Fibroblast of the conjunctiva (primary cell): ENCODE results near the gene MC2R.

Source experiments
- DNase-seq: peaks from one replicate; pipeline ENCODE4 v3.0.0-alpha.2; 2010; ENCODE audit warnings: low read depth

The MC2R gene

DNA sequence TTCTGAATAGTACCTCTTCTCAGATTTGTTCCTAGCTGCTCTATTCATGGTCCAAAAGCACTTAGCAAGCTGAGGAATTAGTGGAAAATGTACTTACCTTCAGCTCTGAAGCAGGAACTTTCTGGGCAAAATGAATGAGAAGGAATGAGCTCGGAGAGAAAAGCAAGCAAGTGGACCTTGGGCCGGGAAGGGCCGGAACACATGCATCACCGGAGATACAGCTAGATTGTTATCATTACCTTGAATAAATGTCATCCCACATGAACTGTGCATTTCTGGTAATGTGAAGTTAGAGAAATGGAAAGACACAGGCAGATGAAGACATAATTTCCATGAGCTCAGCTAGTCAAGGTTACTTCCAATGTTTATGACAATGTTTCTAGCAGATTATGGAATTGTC, at the start of gene MC2R:
MC2R (minus strand) TSS at position 146 of the 400 bp plus-strand sequence. CDS start 30,018 bp downstream, outside the sequence.
- DNase-seq, result no peak

DNA sequence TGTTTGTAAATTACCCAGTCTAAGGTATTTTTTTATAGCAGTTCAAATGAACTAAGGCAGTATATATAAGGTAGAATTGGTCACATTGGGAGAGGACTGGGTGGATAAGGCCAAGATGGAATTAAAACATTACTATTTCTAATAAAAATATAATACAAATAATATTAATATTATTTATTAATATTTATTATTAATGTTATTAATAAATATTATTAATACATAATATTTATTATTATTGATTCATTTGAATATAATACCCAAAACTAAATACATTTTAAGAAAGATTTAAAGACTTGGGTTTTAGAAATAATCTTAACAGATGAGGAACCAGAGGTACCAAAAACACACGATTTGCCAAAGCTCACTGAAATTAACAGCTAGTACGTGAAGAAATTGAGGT, 30.5 kb upstream of the MC2R start:
- no peak for DNase-seq

DNA sequence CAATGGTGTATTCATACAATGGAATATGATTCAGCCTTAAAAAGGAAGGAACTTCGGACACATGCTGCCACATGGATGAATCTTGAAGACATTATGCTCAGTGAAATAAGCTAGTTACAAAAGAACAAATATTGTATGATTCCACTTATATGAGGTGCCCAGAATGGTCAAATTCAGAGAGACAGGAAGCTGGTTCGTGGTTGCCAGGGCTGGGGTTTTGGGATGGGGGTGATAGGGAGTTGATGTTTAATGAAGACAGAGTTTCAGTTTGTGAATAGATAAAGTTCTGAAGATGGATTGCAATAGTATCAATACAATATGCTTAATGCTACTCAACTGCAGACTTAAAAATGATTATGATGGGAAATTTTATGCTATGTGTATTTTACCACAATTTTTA, 28.0 kb upstream of the MC2R start:
- DNase-seq, result no peak

DNA sequence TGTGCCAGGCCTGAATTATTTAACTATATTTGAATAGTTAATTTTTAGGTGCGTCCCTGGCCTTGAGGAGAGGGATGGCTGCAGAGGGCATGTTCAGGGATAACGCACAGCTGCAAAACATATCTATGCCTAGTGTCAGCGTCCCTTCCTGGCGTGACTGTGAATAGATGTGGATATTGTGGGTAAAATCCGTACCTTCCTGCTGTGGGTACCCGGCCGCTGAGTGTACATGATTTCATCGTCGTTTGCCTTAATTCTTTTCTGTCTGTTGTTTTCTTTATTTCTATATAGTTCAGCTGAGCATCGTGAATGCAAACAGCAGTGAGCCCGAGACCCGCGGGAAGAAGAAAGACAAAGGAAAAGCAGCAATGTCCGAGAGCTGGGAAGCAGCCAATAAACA, 25.0 kb upstream of the MC2R start:
- no peak for DNase-seq

DNA sequence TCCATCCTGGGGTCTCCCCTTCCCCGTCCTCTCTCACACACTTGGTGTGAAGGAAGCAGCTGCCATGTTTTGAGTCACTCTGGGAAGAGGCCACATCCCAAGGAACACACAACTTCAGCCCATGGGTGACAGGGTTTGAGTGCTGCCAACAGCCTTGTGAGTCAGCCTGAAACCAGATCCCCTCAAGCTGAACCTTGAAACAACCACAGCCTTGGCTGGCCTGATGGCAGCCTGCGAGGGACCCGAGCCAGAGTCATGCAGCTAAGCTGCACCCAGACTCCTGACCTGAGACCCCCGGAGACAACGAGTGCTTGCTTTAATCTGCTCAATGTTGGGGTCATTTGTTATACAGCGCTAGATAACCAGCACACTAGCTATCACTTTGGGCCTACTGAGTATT, 19.3 kb upstream of the MC2R start:
- no peak for DNase-seq

DNA sequence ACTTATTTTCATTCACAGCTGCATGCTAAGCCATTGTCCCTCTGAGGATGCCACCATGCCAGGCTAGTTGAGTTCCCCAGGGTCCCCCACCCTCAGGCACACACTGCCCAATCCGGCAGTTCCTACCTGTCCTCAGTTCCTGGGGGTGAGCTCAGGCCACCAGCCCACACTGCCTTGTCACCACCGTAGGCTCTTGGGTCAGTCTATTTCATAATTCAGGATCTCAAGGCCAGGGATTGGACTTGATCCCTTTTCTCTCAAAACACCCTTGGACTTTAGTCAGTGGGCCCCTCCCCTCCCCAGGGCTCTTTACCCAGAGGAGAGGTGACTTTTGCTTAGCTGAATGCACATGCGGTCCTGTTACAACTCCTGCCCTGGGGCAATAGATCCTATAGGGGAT, 18.7 kb upstream of the MC2R start:
- DNase-seq, result no peak

DNA sequence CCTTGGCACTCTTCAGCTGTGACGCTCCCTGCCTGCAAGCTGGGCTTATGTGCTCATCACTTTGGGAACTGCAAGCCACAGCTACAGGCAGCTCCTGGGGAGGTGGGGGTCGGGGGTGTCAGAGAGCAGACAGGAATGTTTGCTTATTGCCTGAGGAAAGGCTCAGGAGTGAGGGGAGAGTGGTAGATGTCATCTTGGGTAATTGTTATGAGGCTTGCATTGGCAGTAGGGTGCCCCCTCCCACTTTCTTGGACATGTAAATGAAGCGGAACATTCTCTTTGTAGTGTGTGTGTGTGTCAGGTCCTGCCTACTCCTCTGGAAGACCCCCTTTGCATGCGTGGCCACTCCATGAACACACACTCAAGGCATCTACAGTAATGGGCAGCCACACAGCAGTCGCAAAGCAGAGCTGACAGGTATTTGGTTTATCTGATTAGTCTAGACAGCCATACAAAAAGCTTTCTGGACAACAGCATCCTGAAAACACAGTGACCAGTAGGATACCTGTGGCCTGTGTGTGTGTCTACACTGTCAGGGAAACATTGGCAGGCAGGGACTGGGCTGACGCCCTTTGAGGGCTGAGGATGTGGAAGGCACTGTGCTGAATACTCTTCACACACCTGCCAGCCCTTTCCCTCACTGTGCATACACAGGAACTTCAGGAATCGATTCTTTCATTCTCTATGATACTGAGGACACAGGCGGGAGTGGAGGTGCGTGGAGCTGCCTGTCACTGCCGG, 17.1 kb upstream of the MC2R start:
- no peak for DNase-seq

DNA sequence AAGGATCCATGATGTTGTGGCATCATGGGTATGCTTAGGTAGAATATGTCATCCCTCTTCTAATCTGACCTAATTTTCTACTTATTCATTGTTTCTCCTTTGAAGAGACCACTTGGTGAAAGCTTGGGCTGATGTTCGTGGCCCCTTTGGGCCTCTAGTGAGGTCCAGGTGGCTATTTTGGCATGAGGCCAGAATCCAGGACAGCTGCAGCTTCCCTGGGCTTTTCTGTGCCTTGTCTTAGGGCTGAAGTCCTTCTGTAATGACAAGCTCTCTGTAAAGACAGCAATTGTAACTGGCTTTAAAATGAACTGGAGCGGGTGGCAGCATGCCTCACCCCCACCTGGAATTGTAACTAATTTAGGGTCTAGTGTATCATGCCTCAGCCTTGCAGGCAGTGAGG, 15.6 kb upstream of the MC2R start:
- no peak for DNase-seq

DNA sequence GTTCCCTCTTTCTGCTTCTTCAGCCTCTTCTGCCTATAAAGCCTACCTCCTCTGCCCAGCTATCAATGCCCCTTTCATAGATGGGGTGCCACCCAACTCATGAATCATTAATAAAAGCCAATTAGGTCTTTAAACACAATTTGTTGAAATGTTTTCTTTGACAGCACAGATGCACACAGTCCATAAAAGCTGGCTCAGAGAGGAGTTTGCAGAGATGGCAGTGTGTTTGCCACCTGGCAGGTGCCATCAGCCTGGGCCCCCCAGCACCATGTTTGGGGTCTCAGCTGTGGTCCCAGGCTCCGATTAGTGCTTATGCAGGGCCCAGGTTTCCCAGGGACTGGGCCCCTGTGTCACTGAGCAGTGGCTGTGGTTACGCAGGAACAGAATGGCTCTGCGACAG, 7.9 kb upstream of the MC2R start:
- DNase-seq, result no peak

DNA sequence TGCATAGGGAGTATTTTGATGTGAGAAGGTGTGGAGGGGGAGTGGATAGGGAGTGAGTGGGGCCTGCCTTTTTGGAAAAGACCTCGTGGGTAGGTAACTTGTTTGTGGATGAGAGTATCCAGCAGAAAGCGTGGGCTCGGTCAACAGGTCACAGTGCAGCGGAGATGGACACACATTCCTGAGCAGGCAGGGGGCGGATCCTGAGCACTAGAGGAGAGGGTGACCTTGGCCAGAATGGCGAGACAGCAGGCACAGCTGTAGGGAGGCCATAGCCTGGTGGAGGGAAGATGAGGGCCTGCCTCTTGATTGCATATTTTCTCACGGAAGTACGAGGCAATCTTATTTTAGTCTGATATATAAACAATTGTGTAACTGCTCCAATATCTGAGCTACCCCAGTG, 3.6 kb upstream of the MC2R start:
- no peak for DNase-seq

DNA sequence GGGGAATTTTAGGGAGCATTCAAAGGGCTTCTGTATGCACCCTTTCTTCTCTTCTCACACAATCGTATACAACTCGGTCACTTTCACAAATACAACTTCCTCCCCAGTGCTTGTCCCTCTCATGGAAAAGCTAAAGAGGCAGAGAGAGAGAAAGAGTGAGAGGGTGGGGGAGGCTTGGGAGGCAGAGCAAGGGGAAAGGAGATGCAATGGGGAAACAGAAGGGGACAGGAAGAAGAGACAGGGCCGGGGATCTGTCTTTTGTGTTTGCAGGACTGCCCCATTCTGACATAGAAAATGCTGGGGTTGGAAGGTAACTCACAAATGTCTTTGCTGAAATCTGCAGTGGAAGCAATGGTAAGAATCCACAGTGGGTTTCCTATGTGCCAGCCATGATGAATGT, 2.1 kb upstream of the MC2R start:
- DNase-seq, result no peak

DNA sequence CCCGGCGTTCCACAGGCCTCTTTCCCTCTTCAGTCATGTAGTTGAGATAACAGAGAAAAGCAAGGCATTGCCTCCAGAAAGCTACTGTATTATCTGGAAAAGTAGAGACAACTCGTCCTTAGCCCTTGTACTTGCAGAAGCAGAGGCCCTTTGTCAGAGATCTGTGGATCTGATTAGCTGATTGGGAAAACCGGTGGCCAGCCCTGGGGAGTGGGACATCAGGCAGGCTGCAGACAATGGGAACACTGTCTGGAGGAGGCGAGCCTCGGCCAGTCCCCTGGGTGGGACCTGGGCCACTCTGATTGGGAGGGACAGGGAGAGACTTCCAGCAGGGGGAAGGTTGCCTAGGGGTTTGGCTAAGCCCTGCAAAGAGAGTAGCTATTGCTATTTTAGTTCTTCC, 1.2 kb upstream of the MC2R start:
- DNase-seq, result no peak

DNA sequence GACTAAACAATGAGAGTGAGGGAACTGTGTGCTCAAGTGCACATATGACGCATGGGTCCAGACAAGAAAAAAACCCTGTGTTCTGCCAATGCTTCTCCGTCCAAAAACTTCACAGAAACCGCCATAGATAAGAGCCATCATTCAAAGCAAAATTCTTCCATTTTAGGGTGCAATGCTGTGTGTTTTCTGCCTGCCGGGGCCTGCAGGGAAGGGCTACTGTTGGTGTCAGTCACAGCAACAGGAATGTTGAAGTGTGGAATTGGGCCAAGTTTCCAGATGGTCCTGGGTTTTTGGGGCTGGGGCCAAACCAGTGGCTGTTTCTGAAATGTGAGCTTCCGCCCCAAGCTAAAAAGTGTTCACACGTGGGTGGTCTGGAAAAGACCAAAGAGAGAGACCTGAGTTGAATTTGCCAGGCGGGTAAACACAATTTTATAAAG, 677 bp upstream of the MC2R start:
- DNase-seq, result no peak

DNA sequence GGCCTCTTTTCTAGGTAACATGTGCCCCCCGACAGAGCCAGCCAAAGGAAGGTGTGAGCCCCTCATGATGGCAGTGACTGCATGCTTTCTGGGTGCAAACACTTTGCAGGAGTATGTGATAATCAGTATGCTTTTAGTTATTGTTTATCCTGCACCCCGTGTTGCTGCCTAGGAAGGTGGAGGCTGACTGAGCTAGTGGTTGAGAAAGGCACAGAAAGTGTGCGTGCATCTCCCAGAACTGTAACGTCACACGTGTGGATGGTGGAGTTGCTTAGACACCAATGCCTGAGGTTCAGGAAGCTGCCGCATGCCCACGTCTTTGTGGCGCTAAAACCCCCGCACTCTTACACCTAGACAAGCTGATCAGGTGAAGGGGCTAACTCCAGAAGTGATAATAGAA, 580 bp downstream of the MC2R start:
- no peak for DNase-seq

DNA sequence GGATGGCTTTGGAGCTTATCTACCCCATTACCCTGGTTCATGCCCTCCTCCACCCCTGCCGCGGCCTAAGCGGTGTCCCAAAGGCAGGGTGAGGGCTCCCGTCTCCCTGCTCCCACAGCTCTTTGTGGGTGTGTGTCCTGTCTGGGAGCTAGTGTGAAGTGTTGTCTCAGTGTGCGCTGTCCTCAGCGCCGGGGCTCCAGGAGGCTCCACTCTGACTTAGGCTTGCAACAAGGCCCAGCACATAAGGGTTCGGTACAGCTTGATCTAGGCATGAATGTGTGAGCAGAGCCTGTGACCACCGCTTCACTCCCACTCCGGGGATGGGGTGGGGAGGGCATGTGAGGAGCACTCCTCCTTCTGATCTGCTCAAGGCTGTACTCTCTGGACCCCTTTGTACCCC, 1.2 kb downstream of the MC2R start:
- no peak for DNase-seq

DNA sequence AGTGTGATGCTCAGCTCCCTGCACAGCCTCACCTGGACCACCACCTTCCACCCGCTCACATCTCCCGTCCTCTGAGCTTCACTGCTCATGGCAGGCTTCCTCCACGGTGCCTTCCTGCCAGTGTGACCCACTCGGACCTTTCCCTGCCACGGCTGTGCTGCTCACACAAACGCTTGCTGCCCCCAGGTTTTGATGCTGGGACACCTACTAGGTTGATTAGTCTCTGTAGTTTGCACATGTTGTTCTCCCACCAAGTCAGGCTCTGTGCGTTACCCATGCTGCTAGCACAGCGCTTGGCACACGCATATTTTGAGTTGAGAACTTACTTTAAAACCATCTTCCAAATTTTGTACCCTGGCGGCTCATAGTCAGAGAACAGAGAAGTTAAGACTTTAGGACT, 2.1 kb downstream of the MC2R start:
- DNase-seq, result no peak

DNA sequence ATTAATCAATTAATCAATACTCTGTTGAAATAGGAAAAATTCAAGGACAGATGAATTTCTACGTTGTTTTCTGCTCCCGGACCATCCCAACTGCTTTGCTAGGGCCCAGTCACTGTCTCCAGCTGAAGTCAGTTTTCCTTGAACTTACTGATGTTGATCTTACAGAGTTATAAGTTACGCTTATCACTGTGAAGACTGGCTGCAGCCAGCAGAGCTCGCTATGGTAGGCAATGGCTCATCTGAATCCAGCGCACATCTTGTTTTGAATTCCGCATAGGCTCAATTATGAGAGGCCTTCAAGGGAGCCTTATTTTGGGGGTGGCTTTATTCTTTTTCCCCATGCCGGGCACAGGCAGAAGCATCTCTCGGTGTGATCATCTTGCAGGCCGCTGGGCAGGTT, 2.7 kb downstream of the MC2R start:
- DNase-seq, result no peak

DNA sequence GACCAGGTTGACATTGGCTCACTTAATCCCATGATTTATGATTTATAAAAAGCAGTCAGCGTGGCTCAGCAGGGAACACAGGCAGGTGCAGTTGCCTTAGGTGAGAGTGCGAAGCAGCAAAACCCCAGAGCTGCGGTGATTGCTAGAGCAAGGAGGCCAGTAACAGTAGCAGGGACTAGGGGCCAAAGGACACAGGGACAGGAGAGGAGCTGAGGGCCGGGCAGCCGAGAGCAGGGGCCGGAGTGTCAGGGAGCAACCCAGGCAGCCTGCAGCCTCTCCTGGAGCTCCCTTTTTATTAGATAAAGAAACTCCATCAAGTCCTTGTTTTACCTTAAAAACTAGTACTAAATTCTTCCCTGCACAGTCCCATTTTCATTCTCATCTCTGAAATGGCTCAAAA, 4.3 kb downstream of the MC2R start:
- DNase-seq, result no peak

DNA sequence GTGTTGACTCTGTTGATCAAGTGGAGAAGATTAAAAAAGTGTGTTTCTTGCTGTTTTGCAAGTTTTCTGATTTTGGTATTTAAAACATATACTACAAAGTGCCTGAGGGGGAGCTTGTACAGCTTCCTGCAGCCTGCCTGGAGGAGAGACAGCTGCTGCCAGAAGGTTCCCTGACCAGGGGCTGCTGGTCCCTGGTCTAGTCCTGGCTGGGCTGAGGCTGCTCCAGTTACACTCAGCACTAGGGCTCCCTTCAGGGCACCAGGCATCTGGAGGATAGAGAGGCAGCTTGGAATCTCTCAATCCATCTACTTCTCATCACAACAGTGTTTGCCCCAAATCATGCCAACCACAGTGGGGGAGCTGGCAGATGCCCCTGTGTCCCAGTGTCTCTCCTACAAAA, 4.8 kb downstream of the MC2R start:
- no peak for DNase-seq

DNA sequence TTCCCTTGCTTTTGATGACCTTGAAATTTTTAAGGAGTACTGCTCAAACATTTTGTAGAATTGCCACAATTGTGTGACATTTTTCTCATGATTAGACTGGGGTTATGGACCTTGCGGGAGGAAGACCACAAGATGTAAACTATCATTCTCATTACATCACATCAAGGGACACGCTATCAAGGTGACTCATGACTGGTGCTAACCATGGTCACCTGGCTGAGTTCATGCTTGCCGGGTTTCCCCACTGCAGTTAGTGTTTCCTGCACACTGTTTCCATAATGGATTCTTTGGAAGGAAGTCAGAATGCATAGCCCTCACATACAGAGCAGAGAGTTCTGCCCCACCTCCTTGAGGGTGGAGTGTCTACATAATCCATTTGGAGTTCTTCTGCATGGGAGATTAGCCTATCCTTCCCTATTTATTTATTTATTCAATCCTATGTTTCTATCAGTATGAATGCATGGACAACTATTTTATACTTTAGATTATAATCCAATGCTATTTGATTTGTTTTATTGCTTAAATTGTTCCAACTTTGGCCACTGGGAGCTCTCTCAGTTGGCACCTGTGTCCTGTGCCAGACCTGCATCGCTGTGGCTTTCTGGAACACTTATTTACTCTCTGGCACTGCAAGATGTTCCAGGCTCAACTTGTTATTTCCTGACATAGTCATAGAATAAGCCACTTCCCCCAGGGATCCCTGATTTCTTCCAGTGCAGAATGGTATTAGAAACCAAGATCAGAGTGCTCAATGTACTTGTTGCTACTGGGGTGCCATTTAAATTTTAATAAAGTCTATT, 6.0 kb downstream of the MC2R start:
- DNase-seq, result no peak

DNA sequence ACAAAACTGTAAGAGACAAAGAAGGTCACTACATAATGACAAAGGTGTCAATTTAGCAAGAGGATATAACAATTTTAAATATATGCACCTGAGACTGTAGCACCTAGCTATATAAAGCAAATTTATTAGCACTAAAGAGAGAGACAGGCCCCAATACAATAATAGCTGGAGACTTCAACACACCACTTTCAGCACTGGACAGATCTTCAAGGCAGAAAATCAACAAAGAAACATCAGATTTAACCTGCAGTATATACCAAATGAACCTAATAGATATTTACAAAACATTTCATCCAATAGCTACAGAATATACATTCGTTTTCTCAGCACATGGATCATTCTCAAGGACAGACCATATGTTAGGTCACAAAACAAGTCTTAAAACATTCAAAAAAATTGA, 14.7 kb downstream of the MC2R start:
- no peak for DNase-seq

DNA sequence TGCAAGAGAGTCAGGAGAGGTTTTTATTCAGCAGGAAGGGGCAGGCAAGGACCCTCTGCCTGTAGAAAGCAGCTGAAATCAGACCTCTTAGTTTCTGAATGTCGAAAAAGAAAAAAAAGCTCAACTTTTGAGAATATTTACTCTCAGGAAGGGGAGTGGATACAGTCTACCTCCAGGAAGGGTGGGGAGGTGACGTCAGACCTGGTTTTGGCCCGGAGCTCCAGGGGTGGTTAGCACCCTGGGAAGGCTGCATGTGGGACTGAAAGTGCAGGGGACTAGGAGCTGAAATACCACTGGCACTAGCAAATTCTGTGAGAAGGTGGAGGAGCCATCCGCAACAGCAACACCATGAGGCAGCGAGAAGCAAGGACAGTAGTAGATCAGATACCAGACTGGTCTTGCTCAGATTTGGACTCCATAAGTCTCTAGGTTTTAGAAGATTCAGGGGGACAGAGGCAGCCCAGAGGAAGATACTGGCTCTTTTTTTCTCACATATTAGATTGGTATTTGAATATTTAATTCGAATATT, 19.8 kb downstream of the MC2R start:
- no peak for DNase-seq

DNA sequence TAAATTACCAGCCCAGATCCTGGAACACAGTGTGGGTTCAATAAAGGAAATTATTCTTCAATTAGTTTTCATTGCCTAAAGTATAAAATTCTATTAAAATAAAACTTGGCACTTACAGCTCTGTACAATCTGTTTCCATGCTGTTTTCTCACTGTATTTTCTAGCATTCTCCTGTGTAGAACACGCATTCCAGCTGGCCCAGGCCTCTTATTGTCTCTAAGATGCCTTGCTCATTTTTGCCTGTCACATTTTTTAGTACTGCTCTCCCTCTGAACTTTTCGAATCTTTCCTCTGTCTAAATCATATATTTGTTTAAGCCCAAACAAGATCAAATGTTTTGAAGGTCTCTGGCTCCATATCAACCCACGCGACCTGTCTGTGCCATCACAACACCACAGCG, 20.8 kb downstream of the MC2R start:
- DNase-seq, result no peak

DNA sequence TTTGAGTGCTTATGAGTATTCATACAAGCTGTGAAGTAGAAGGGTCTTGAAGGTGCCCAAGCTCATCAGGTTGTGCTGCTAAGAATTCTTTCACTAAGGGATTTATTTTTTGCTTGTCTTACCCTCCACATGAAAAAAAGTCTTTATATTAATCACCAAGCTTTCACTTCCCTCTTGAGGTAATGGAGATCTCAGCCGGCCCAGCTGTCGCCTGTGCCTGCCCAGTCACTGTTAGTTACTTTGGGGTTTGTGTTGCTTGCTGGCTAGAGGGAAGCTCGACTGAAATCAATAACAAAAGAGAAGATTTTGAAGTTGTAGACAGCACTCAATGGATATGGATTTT, 21.9 kb downstream of the MC2R start:
- DNase-seq, result no peak
